A673 (cell line): ENCODE measurements around the gene PACSIN2. TPM values are rescaled to one million over a fixed set of nuclear protein-coding genes. Genes with fewer than 3 reads are reported as not detected.
"Not testable (repeated sequence)": the region's sequence is repeated elsewhere in the genome, so short reads cannot be mapped to it uniquely, and the experiment has no call there.

Source experiments
- BruUV-seq: library from RNA; stranded (reverse); fragments of 400-500 nt; replicated peaks from 2 replicates; lab custom pipeline; 2021; lab: Mats Ljungman, UMichigan
- CTCF ChIA-PET: fragments of 300-600 bp; sonication (Branson Sonifier 250); formaldehyde crosslinking; loops from one replicate; lab custom pipeline; 2022; ENCODE audit warnings: antibody characterized with exemption; lab: Charles Lee
- POLR2A ChIA-PET: fragments of 300-600 bp; sonication (Branson Sonifier 250); formaldehyde crosslinking; loops from one replicate; lab custom pipeline; 2022; ENCODE audit warnings: antibody characterized with exemption; ENCODE audit not compliant: low non-redundant PET; lab: Charles Lee
- DNase-seq: peaks from one replicate; pipeline ENCODE4 v3.0.0-alpha.2; 2015; ENCODE audit warnings: low spot score
- H3K27ac ChIP-seq: fragments of 200-600 bp; sonication (generic); 2 replicates; pipeline ENCODE4 v1.5.1; 2016; ENCODE audit warnings: mixed run types, low read depth, mild to moderate bottlenecking, mixed read lengths, antibody characterized with exemption, low read length; ENCODE audit not compliant: poor library complexity, severe bottlenecking
- H3K27me3 ChIP-seq: fragments of 200-600 bp; sonication (generic); replicated peaks from 2 replicates; pipeline ENCODE4 v1.6.1; 2017; ENCODE audit warnings: mixed run types, low read depth, mild to moderate bottlenecking, mixed read lengths, antibody characterized with exemption, low read length; ENCODE audit not compliant: insufficient read depth, poor library complexity
- H3K36me3 ChIP-seq: fragments of 200-600 bp; sonication (generic); 2 replicates; pipeline ENCODE4 v1.6.1; 2016; ENCODE audit warnings: mixed run types, mild to moderate bottlenecking, mixed read lengths, antibody characterized with exemption, low read length; ENCODE audit not compliant: insufficient read depth, poor library complexity, severe bottlenecking
- H3K4me1 ChIP-seq: fragments of 200-600 bp; sonication (generic); 2 replicates; pipeline ENCODE4 v1.6.1; 2017; ENCODE audit warnings: mixed run types, mild to moderate bottlenecking, mixed read lengths, antibody characterized with exemption, low read length; ENCODE audit not compliant: insufficient read depth, poor library complexity, severe bottlenecking
- H3K4me3 ChIP-seq: fragments of 200-600 bp; sonication (generic); 2 replicates; pipeline ENCODE4 v1.5.1; 2016; ENCODE audit warnings: low read depth, mixed run types, mild to moderate bottlenecking, mixed read lengths, low read length; ENCODE audit not compliant: poor library complexity, severe bottlenecking
- H3K9me3 ChIP-seq: fragments of 200-600 bp; sonication (generic); 2 replicates; pipeline ENCODE4 v1.6.1; 2016; ENCODE audit warnings: mixed run types, low read depth, mild to moderate bottlenecking, mixed read lengths, antibody characterized with exemption, low read length; ENCODE audit not compliant: poor library complexity, severe bottlenecking
- EZH2 ChIP-seq: fragments of 200-600 bp; sonication (generic); IDR thresholded peaks from 2 replicates; pipeline ENCODE4 v1.6.1; 2017; ENCODE audit warnings: borderline replicate concordance, low read depth, mild to moderate bottlenecking, mixed read lengths, antibody characterized with exemption, low read length; ENCODE audit not compliant: poor library complexity, severe bottlenecking
- intact Hi-C: fragments of 100-400 bp; cut with micrococcal nuclease; formaldehyde crosslinking; loops from one replicate; pipeline ENCODE4 v1.10.0; 2022; ENCODE audit not compliant: unreplicated experiment
- total RNA-seq: library from RNA; stranded (reverse); gene quantifications from 2 replicates; pipeline ENCODE4 v1.2.3, GENCODE V29; 2021
- TF ChIP-seq, protein P1 (sequence below): fragments of 300-800, 200-600 bp; sonication (generic); conservative IDR thresholded peaks from 2 replicates; pipeline ENCODE4 v1.5.1; 2017; ENCODE audit warnings: low read depth, mild to moderate bottlenecking, antibody characterized with exemption, low read length, moderate library complexity, mixed read lengths

Gene PACSIN2
- total RNA-seq, 1 experiment from 2014 or later = 51.8 TPM

DNA sequence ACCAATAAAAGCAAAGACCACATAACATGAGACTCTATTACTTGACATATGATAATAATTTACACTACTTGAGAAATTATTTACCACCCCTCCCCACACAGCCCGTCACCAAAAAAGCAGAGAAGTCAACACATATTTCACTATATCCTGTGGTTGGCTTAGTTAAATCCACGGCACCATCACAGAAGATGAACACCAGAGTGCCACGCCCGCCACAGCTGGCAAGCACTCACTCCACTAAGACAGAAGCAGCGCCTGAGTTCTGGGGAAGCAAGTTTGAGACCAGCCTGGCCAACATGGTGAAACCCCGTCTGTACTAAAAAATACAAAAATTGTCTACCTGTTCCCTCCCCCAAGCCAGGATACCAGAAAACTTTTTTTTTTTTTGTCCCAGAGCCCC, 53.1 kb downstream of the PACSIN2 start:
- H3K4me1 ChIP-seq = peaks cover 80% of the 10 kb centered on the region
- H3K27ac ChIP-seq = no peak overlapping the region
- intact Hi-C loops = no loop called here
- no TSS peak for BruUV-seq
- TF ChIP-seq EZH2 = no peak
- TF ChIP-seq, protein P1, sequence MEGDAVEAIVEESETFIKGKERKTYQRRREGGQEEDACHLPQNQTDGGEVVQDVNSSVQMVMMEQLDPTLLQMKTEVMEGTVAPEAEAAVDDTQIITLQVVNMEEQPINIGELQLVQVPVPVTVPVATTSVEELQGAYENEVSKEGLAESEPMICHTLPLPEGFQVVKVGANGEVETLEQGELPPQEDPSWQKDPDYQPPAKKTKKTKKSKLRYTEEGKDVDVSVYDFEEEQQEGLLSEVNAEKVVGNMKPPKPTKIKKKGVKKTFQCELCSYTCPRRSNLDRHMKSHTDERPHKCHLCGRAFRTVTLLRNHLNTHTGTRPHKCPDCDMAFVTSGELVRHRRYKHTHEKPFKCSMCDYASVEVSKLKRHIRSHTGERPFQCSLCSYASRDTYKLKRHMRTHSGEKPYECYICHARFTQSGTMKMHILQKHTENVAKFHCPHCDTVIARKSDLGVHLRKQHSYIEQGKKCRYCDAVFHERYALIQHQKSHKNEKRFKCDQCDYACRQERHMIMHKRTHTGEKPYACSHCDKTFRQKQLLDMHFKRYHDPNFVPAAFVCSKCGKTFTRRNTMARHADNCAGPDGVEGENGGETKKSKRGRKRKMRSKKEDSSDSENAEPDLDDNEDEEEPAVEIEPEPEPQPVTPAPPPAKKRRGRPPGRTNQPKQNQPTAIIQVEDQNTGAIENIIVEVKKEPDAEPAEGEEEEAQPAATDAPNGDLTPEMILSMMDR = no peak
- H3K9me3 ChIP-seq = no peaks in the 10 kb centered on the region
- DNase-seq = no peak
- ChIA-PET CTCF (no interaction called here), POLR2A (no interaction called here)
- no peaks in the 10 kb centered on the region for H3K36me3 ChIP-seq
- H3K4me3 ChIP-seq = no peak overlapping the region
- H3K27me3 ChIP-seq = no peaks in the 10 kb centered on the region

DNA sequence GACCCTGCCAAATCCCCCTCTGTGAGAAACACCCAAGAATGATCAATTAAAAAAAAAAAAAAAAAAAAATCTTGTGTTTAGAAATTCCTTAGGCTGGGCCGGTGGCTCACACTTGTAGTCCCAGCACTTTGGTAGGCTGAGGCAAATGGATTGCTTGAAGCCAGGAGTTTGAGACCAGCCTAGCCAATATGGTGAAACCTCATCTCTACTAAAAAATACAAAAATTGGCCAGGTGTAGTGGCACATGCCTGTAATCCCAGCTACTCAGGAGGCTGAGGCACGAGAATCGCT, 53.6 kb downstream of the PACSIN2 start:
- intact Hi-C loops, H3K9me3 ChIP-seq, POLR2A ChIA-PET, BruUV-seq, DNase-seq, H3K27ac ChIP-seq, H3K27me3 ChIP-seq, H3K4me3 ChIP-seq, CTCF ChIA-PET, H3K36me3 ChIP-seq: not testable (repeated sequence)
- H3K4me1 ChIP-seq = peaks cover 77% of the 10 kb centered on the region

DNA sequence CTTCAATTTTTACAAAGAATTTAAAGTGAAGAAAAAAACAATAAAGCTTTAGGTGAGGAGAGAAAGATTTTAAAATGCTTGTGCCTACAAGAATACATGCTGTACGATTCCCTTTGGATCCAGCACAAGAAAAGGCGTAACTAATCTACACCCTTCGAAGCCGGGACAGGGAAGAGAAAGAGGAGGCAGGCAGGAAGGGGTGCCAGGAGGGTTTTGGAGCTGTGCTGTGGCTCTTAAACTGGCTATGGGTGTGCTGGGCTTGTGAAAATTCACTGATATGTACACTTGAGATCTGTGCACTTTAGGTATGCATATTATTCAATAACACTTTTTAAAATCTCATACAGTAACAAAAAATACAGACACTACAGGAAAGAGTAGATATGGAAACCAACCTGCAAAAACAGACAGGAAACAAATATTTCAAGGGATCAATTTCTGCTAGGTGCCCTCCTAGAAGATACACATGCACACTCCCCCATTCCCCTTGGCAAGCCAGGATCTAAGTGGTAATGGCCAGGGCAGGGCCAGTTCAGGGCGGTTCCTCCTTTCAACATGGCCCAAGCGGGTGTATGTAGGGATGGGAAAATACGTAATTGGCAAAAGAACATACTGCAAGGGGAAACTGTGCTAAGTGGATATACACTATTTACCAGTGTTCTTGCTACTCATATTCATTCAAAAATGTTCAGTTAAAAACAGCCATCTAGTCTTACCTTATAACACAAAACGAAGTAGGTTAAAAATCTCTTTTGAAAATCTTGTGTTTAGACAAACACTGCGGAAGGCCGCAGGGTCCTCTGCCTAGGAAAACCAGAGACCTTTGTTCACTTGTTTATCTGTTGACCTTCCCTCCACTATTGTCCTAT, 54.2 kb downstream of the PACSIN2 start:
- Histone ChIP-seq H3K9me3 (peaks cover 4% of the 10 kb centered on the region), H3K4me1 (peaks cover 72% of the 10 kb centered on the region), H3K27me3 (no peaks in the 10 kb centered on the region), H3K36me3 (no peaks in the 10 kb centered on the region), H3K27ac (peak overlapping the region; percentile 53), H3K4me3 (no peak overlapping the region)
- ChIA-PET CTCF (no interaction called here), POLR2A (interaction anchor here (0.7 kb wide), 1 partner anchor 47 kb away, joined by 3 read pairs; no protein-coding TSS in a partner anchor)
- no peak for DNase-seq
- no TSS peak for BruUV-seq
- TF ChIP-seq, protein P1 = no peak
- no peak for TF ChIP-seq EZH2
- intact Hi-C loops = no loop called here
